GM23248 (cell line): ENCODE results near the gene UST.
"Not testable (repeated sequence)": the region's sequence is repeated elsewhere in the genome, so short reads cannot be mapped to it uniquely, and the experiment has no call there.

Experiments used
- EZH2 ChIP-seq: fragments of 200-600 bp; sonication (generic); IDR thresholded peaks from 2 replicates; pipeline ENCODE4 v1.6.1; 2018; ENCODE audit warnings: antibody characterized with exemption, mild to moderate bottlenecking; ENCODE audit not compliant: insufficient read depth, poor library complexity, severe bottlenecking
- EZH2phosphoT487 ChIP-seq: fragments of 200-600 bp; sonication (generic); IDR thresholded peaks from 2 replicates; pipeline ENCODE4 v1.6.1; 2018; ENCODE audit warnings: antibody characterized with exemption, moderate library complexity, mild to moderate bottlenecking, low read depth; ENCODE audit not compliant: insufficient read depth

GRCh38 chr6:148849449-148849848 is 102.6 kb downstream of the UST start:
- not testable (repeated sequence) for TF ChIP-seq EZH2phosphoT487, EZH2
